GM21717 (cell line): ENCODE measurements around the gene MYMK.

Source experiments
- ATAC-seq: cut with Tn5 transposase; IDR thresholded peaks from one replicate; pipeline ENCODE4 v1.9.1; 2021; ENCODE audit warnings: mild to moderate bottlenecking, moderate library complexity; ENCODE audit not compliant: unreplicated experiment

Gene MYMK

GRCh38 chr9:133505901-133506652 lies 18.7 kb downstream of the MYMK start:
- no peak for ATAC-seq

GRCh38 chr9:133505186-133505830 lies 19.5 kb downstream of the MYMK start:
- no peak for ATAC-seq

GRCh38 chr9:133502112-133502511 lies 22.6 kb downstream of the MYMK start:
- ATAC-seq: no peak

GRCh38 chr9:133499892-133500270 lies 24.9 kb downstream of the MYMK start:
- no peak for ATAC-seq

GRCh38 chr9:133499132-133499891 lies 25.4 kb downstream of the MYMK start:
- ATAC-seq: no peak

- ATAC-seq: no peak
These were observed 27.6 kb downstream of the MYMK start for GRCh38 chr9:133496861-133497842.

- ATAC-seq: no peak
These were observed 29.1 kb downstream of the MYMK start for GRCh38 chr9:133495327-133496293.

GRCh38 chr9:133494636-133495326 lies 30.0 kb downstream of the MYMK start:
- ATAC-seq: no peak

- no peak for ATAC-seq
These were observed 30.8 kb downstream of the MYMK start for GRCh38 chr9:133493845-133494540.

GRCh38 chr9:133493428-133493827 lies 31.3 kb downstream of the MYMK start:
- ATAC-seq: no peak

- no peak for ATAC-seq
These were observed 32.4 kb downstream of the MYMK start for GRCh38 chr9:133492061-133493021.

- ATAC-seq: no peak
These were observed 33.2 kb downstream of the MYMK start for GRCh38 chr9:133491656-133491925.

- no peak for ATAC-seq
These were observed 33.7 kb downstream of the MYMK start for GRCh38 chr9:133490865-133491655.

- no peak for ATAC-seq
These were observed 34.5 kb downstream of the MYMK start for GRCh38 chr9:133490201-133490681.

- no peak for ATAC-seq
These were observed 35.2 kb downstream of the MYMK start for GRCh38 chr9:133489253-133490190.
